Activated CD4-positive, CD25-positive, alpha-beta regulatory T cell (primary cell): ENCODE measurements around the gene CACNG6.
"Not testable (repeated sequence)": the region's sequence is repeated elsewhere in the genome, so short reads cannot be mapped to it uniquely, and the experiment has no call there.

ENCODE experiments used
- DNase-seq, 4 experiments: peaks; one replicate each; lab custom pipeline; 2025; lab: John Stamatoyannopoulos, UW

Gene CACNG6, protein sequence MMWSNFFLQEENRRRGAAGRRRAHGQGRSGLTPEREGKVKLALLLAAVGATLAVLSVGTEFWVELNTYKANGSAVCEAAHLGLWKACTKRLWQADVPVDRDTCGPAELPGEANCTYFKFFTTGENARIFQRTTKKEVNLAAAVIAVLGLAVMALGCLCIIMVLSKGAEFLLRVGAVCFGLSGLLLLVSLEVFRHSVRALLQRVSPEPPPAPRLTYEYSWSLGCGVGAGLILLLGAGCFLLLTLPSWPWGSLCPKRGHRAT

DNA sequence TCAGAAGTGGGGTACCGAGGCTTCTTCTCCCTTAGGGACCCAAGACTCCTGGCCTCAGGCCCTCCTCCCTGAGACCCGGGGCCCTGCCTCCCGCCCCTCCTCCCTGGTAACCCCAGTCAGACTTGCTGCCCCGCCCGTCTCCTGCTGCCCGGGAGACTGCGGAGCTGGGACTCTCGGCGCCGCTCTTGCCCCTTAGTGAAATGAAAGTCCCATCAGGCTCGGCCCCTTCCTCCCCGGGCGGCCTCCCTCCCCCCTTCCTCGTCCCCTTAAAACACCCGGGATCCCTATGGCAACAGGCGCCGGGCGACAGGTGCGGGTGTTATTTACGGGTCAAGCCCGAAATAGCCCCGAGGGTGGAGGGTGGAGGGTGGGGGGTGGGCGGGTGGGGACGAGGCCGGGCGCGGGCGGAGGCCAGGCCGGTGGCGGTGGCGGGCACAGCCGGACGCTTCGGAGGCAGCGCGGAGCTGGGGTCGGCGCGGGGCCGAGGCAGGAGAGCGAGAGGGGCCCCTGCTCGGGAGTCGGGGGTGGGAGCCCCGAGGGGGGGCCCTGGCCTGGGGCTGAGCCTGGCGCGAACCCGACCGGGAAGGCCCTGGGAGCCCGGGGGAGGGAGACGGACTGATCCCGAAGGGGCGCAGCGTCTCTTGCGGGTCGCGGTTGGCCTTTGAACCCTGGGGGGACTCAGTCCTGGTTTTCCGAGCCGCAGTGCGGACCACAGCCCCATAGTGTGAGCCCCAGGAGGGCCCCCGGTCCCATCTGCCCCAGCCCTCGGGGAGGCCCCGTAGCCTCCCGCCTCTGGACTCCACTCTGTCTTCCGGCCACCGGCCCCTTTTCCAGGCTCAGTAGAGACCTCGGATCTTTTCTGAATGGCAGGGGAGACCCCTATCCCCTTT, at the start of gene CACNG6:
TSS of gene CACNG6 (plus strand) at position 414 of the 890 bp plus-strand sequence. CDS start 1,241 bp downstream, outside the sequence.
- DNase-seq = no peak

DNA sequence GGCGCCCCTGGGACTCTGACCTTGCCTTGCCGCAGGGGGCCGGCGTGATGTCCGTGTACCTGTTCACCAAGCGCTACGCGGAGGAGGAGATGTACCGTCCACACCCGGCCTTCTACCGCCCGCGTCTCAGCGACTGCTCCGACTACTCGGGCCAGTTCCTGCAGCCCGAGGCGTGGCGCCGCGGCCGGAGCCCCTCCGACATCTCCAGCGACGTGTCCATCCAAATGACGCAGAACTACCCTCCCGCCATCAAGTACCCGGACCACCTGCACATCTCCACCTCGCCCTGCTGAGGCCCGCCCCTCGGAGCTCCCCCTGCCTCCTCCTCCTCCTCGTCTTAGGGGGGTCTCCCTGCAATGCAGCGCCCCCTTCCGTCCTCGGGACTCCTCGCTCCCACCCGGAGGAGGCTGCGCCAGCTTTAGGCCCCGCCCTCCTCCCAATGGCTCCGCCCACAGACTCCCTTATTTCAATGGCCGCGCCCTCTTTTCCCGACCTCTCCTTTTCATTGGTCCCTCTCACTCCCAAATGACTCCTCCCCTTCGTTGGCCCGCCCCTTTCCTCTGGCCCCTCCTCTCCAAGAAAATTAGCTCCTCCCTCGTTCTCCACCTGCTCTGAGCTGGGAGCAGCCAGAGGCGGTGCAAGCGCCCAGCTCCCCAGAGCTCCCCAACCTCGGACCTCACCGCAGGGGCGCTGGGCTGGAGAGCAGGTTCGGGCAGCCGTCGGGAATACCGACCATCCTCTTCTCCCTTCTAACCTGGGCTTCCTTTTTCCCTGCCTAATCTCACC, 49.2 kb upstream of the CACNG6 start:
- no peak for DNase-seq

DNA sequence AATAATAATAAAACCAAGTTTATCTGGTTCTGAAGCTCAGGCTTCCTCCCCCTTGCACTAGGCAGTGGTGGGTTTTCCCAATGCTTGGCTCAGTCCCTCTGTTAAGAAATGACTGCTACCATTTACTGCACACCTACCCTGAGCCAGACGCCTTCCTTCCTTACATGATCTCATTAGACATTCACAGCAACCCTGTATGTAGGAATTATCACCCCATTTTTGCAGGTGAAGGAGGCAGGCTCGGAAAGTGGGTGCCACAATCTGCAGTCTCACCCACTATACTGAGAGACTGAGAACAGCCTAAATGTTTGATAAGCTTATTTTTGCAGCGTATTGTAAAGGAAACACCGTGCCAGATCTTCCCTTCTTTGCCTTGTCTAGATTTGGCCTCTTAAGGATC, 47.0 kb upstream of the CACNG6 start:
- no peak for DNase-seq

DNA sequence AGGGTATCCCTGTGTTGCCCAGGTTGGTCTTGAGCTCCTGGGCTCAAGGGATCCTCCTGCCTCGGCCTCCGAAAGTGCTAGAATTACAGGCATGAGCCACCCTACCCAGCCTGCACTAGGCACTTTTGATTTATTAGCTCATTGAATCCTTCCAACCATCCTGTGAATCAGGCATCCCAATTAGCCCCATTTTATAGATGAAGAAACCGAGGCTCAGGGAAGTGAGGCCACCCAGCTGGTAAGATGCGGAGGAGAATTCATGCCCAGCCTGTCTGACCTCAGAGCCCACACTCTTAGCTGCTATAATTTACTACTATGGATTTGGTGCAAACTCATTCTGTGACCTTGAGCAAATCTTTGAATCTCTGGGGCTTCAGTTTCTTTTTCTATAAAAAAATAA, 46.5 kb upstream of the CACNG6 start:
- DNase-seq = no peak

DNA sequence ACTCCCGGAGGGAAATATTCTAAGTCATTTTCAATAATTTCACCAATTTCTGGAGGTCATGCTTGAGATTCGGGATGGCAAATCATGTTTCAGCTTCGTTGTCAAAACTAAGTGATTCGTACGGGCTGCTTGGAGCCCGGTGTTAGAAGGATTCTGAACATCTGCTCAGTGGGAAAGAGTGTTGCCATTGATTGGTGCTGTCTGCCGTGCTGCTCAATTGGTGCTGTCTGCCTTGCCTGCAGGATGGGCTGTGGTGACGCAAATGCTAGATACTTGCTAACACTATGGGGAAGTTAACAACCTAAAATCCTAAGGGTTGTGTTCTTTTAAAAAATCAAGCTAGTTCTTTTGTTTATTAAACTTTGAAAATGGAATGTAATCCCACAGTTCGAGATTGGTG, 46.0 kb upstream of the CACNG6 start:
- DNase-seq = no peak

DNA sequence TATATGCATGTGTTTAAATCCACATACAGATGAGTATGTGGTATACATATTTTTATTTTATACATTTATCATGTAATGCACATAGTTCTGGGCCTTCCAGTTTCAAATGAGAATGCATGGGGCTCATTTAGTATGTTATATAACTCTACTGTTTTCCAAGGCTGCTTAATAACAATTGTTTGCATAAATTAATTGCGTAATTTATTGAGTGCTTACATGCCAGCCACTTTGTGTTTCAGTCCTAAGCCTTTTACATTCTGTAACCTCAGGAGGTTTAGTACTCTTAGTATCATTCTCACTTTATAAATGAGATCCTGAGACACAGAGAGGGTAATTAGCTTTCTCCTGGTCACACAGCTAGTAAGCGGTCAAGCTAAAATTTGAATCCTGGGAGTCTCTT, 45.4 kb upstream of the CACNG6 start:
- no peak for DNase-seq

DNA sequence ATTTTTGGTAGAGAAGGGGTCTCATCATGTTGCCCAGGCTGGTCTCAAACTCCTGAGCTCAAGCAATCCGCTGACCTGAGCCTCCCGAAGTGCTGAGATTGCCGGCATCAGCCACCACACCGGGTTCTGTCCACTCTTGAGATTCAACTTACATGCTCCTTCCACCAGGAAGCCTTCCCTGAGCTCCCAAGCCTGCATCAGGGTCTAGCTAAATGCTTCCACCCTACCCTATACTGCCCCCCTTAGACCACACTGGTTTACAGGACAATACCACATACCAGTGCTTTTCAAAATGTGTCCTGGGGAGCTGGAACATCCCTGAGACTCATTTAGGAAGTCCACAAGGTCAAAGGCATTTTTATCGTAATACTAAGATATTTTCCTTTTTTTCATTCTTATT, 43.8 kb upstream of the CACNG6 start:
- no peak for DNase-seq

DNA sequence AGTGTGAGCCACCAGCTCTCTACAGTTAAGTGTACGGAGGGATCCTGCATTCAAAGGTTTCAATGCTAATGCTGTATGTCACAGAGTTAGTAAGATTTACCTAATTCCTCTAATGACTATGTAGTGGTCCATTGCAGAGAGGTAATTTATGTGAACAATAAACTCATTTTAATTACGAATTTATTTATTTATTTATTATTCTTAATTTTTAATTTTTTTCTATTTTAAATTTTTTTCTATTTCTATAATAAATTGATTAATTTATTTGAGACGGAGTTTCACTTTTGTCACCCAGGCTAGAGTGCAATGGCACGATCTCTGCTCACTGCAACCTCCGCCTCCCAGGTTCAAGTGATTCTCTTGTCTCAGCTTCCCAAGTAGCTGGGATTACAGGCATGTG, 42.8 kb upstream of the CACNG6 start:
- DNase-seq = not testable (repeated sequence)

DNA sequence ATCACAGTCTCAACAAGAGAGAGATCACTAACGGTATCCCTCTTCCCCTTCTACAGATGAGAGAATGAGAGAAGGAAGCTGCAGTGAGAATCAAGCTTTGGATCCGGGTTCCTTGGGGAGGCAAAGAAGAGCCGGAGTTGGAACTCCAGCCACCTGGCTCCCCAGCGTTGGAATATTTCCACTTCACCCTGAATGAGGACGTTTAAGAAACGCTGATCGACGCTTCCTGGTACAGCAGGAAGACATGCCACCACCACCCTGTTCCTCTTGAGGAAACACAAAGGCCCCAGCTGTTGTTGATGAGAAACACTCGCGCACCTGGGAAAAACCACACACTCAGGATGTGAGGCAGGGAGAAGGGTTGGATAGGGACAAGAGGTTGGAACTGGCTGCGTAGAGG, 40.0 kb upstream of the CACNG6 start:
- no peak for DNase-seq

DNA sequence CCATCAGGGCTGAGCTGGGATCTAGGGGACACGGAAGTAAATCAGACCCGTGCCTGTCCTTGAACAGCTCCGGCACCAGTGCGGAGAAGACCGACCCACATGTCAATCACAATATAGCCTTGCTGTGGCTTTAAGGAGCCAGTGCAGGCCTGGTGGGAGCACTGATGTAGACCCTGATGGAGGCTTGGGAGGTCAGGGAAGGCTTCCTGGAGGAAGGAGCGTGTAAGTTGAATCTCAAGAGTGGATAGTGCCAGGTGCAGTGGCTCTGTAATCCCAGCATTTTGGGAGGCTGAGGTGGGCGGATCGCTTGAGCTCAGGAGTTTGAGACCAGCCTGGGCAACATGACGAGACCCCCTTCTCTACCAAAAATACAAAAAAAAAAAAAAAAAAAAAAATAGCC, 39.5 kb upstream of the CACNG6 start:
- DNase-seq = no peak

DNA sequence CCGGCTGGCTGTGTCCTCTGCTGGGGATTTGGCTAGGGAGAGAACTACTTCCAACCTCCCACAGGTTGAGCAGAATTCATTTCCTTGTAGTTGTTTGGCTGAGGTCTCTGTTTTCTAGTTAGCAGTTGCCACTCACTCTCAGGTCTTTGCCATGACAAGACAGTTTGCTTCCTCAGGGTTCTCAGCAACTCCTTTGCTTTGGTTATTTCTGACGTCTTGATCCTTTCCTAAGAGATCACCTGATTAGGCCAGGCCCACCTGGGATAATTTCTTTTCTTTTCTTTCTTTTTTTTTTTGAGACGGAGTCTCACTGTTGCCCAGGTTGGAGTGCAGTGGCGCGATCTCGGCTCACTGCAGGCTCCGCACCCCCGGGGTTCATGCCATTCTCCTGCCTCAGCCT, 38.1 kb upstream of the CACNG6 start:
- no peak for DNase-seq

DNA sequence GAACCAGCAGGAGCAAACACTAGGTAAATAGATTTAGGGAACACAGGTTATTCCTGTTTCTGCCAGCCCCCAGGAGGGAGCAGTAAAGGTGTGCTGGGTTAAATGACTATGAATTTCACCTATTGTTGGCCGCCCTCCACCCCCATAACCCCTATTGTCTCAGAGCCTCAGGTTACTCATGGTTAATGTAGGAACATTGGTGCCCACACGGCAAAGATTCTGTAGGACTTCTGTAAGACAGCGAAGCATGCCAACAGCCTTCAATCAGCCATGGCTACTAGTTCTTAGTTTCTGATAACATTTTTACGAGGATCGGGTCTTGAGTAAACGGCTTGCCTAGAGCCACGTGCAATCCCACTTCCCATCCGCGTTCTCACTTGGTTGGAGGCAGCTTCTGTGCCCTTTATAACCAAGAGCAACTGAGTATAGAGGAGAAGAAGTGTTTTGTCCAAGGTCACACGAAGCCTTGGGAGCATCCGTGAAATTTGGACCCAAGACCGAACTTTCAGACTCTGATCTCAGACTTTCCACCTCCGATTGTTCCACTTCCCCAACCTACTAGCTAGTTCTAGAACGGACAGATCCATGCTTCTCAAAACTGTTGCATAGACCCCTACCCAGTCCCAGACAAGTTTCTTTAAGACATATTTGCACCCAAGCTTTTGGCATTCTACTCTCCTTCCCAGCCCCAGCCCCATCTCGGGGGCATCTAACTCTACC, 33.8 kb upstream of the CACNG6 start:
- DNase-seq = no peak

DNA sequence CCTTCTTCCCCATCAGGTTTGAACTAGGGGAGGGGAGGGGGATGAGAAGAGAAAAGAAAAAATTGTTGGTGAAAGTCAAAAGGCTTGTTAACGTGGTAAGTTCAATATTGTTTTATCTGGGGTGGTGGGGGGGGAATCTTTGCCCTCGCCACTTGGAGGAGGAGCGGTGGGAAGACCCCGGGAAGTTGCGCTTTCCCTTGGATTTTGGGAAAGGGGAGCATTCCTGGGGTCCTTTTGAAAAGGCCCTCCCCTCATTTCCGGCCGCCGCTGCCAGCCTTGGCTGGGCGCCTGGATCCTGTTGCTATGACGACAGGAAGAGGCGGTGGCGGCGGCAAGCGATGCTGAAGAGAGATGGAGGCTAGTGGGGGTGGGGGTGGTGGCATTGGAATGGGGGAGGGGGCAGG, 33.3 kb upstream of the CACNG6 start:
- DNase-seq = no peak

DNA sequence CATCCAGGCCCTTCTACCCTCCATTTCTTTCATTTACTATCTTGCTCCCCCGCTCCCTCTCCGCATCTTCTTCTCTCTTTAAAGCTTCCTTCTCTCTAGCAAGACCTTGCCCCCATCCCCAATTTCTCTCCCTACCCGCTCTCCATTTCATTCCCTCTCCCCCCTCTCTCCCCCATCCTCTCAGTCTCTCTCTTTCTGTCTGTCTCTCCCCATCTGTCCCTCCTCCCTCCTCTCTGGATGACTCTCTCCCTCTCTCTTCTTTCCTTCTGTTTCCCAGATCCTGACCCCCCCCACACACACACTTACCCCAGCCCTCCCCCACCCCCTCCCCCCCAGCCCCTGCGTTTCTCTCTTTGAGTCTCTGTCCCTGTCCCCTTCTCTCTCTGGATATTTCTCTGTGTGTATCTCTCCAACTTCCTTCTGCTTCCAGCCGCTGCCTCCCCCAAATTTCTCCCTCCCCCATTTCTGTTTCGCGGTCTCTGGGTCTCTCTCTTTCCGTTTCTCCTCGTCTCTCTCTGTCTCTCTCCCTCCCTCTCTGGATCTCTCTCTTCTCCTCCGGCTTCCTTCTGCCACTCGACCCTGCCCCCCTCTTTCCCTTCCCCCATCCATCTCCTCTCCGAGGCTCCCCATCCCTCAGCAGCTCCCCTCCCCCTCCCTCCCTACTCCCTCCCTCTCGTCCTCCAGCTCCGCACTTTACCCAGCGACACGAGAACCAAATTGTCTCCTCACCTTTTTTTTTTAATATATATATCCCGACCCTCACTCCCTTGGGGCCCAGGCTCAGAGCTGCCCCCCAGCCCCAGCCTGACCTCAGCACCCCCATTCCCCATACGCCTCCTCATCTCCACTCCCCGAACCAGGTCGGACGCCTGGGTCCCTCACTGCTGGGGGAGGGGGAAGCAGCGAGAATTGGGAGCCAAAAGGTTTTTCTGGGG, 32.3 kb upstream of the CACNG6 start:
- no peak for DNase-seq

DNA sequence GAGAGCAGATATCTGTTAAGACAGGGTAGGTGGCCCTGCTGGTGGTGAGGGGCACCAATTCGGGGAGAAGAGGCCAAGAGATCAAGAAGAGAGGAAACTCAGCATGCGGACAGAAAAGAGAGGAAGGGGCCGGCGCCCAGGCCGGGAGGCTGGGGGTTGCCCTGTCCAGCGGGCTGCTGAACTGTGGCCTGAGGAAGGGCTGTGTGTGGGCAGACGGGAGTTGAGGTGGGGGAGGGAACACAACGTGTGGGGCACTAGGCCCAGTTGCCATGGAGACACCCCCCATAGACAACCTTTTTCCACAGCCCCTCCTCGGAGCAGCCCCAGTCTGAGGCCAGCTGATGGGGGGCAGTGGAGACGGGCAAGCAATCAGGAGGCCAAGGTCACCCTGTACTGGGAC, 31.2 kb upstream of the CACNG6 start:
- DNase-seq = no peak

DNA sequence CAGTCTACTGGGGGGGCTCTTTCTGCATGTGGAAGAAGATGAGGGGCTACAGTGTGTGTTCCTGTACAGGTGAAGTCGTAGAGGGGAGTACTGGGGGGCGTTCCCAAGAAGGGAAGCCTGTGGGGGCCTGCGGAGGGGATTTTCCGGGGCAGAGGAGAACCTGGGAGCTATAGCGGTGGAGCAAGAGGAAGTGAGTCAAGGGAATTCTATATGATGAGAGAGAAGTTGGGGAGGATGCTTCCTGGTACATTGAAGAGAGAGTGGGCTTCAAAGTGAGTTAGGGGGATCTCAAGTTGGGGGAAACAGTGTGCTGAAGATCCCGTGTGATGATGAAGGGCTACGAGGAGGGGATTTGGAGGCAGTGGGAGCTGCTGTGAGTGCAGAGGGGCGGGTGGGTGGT, 30.6 kb upstream of the CACNG6 start:
- no peak for DNase-seq

DNA sequence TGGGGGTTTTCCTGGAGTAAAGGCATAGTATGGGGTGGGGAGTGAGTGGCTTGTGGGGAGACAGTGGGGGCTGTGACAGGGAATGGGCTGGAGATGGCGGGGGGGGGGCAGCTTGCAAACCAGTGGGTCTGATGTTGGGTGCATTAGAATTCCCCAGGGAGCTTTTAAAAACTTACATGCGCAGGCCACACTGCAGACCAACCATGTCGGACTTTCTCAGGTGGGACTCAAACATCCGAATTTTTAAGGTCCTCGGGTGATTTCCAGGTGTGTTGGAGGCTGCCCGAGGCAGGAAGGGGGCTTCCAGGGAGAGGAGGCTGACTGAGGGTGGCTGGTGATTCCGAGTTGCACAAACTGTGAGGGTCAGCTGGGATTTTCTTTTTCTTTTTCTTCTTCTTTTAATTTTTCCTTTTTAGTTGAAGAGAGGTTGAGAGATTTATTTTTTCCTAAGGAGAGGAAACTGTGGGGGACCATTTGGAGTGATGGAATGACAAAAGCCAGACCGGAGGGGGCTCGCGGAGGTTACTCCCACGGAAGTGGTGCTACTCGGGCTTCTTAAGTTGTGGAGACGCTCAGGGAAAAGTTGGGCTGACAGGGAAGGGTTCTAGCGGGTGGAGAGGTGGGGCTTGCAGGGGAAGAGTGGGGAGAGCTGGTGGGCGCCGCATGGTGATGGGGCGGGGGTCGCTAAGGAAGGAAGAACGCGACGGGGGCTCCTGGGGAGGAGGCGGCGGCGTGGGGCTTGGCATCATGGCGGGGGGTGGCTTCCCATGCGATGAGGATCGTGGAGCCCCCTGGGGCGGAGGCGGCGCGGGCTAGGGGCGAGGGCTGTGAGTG, 29.7 kb upstream of the CACNG6 start:
- DNase-seq = no peak

DNA sequence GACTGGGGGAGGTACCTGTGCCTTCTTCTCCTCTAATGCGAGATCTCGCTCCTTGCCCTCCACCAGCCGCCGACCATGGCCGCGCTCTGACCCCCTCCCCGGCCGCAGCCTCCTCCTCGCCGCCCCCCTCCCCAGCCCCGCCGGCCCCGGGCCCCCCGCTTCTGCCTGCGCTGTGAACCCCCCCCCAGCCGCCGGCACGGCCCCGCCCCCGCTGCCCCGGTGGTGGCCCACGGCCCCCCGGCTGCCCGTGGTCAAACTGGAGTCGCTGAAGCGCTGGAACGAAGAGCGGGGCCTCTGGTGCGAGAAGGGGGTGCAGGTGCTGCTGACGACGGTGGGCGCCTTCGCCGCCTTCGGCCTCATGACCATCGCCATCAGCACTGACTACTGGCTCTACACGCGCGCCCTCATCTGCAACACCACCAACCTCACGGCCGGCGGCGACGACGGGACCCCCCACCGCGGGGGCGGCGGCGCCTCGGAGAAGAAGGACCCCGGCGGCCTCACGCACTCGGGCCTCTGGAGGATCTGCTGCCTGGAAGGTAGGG, 28.5 kb upstream of the CACNG6 start, which contains the start of gene CACNG8:
TSS of gene CACNG8 (plus strand) at position 51 of the 545 bp plus-strand sequence.
- DNase-seq = no peak

DNA sequence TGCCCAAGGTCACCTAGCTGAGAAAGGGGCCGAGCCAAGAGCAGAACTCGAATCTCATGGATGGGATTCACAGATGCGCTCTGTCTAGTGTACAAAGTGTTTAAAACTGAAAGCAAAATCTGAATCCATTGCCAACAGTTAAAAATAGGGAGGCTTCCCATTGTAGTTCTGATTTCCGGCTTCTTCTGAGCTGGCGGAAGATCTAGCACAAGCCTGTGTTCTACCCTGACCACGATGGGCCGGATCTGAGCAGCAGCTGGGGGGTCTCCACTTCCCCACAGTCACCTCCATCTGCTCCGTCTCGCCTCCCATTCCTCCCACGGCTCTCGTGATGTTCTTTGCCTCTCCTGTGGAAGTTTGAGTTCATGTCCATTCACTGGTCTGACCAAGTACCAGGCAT, 26.3 kb upstream of the CACNG6 start:
- no peak for DNase-seq

DNA sequence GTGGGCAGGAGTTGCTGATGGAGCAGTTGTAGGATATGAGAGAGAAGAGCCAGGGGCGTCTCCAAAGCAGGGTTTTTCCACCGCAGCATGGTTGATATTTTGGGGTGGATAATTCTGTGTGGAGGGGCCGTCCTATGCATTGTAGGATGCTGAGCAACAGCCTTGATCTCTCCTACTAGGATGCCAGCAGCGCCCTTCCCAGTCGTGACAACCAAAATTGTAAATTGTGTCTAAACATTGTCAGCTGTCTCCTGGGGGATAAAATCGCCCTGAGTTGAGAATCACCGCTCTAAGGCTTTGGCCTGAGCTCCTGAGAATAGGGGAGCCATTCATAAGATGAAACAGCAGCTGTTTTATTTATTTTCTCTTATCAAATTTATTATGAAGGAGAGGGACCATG, 24.5 kb upstream of the CACNG6 start:
- no peak for DNase-seq
